K562 (cell line): ENCODE measurements around the gene USP32. TPM values are rescaled to one million over a fixed set of nuclear protein-coding genes. Genes with fewer than 3 reads are reported as not detected.

Experiments
- CC2D1A ChIP-seq: fragments of 450-650 bp; IDR thresholded peaks from 2 replicates; pipeline ENCODE4 v1.6.1; 2017; ENCODE audit warnings: mild to moderate bottlenecking
- FOXP4 ChIP-seq: sonication (generic); formaldehyde crosslinking; IDR thresholded peaks from 2 replicates; pipeline ENCODE4 v1.8.0; 2022; ENCODE audit warnings: mild to moderate bottlenecking, missing genetic modification reagents, borderline replicate concordance
- GTF2F1 ChIP-seq: IDR thresholded peaks from 2 replicates; pipeline ENCODE4 v1.6.1; 2011; ENCODE audit warnings: low read depth, low read length, improper control_type of control experiment
- RERE ChIP-seq: sonication (generic); formaldehyde crosslinking; IDR thresholded peaks from 2 replicates; pipeline ENCODE4 v1.8.0; 2023; ENCODE audit warnings: missing genetic modification reagents, mild to moderate bottlenecking, borderline replicate concordance
- ZNF407 ChIP-seq: fragments of 450-650 bp; IDR thresholded peaks from 2 replicates; pipeline ENCODE4 v1.6.1; 2016; ENCODE audit warnings: low read depth
- ZNF41 ChIP-seq: fragments of 250-450 bp; sonication (Bioruptor Pico); conservative IDR thresholded peaks from 2 replicates; pipeline ENCODE4 v1.4.0; 2020; ENCODE audit warnings: mild to moderate bottlenecking
- ZNF589 ChIP-seq: fragments of 200-800 bp; sonication (Bioruptor generic); IDR thresholded peaks from 2 replicates; pipeline ENCODE4 v1.6.1; 2016; ENCODE audit warnings: low read depth, missing genetic modification characterization, missing compliant biosample characterization
- polyA plus RNA-seq, 8 experiments: library from polyadenylated mRNA; depleted of rRNA in 4 of 8; stranded (reverse) in 5 of 8; unstranded in 3 of 8; fragments of >200 nt; fragmentation: Nextera tagmentation in 2 of 8; fragmentation: Illumina TruSeq in 1 of 8; extraction: Ambion mirVana in 2 of 8; extraction: Trizol in 1 of 8; gene quantifications; 2 replicates each; pipeline versions ENCODE4 v1.2.1 to v1.2.3, GENCODE V29; 2011 to 2014; ENCODE audit warnings: inconsistent platforms in 1 of 8, missing spikeins in 1 of 8
- total RNA-seq, 7 experiments: library from RNA; depleted of rRNA in 6 of 7; stranded (reverse); fragments of >200 nt in 6 of 7; fragmentation: Illumina TruSeq in 2 of 7; extraction: Trizol in 2 of 7; gene quantifications; 2 replicates each; pipeline versions ENCODE4 v1.2.1 to v1.2.3, GENCODE V29; 2011 to 2021; ENCODE audit warnings: low replicate concordance in 1 of 7

The USP32 gene
- total and polyA plus RNA-seq, 9 of the 15 experiments (the other 6 are each of a cell fraction or from before 2014, with no cell fraction given), result 18.0 to 69.3 (median 47.1) TPM

- TF ChIP-seq ZNF407 (no peak), ZNF589 (CRISPR knock-in tag) (no peak), GTF2F1 (no peak), FOXP4 (CRISPR knock-in tag) (no peak), RERE (CRISPR knock-in tag) (no peak), ZNF41 (CRISPR knock-in tag) (no peak), CC2D1A (no peak)
Measured at GRCh38 chr17:60335289-60335688, 56.6 kb downstream of the USP32 start (continued).
